Measurements from ENCODE around the gene FBXL12. TPM values are rescaled to one million over a fixed set of nuclear protein-coding genes. Genes with fewer than 3 reads are reported as not detected.

FBXL12 gene
- total and polyA plus RNA-seq, 12 donors: 10.5 to 19.5 (median 11.9) TPM

DNA sequence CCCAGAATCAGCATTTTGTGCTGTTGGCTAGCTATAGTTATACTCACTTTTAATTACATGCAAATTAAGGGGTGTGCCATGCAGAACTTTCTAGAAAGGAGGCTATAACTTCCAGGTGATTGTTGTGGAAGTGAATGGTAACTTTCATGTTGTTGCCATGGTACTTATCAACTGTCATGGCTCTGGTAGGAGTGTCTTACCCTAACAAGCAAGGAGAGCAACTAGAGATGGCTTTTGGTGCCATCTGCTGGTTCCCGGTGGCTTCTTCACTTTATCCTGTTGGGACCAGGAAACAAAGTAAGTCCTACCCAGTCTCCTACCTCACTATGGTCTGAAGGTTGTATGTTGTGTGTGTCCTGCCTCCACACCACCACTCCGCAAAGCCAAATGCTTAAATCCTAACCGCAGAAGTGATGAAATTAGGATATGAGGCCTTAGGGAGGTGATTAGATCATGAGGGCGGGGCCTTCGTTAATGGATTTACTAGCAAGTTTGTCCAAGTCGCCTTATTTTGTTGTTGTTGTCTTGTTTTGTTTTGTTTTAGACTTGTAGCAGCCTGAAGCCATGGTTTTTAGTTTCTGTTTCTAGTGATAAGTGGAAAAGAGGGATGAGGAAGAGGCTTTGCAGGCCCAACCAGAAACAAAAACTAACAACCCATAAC lies 22.6 kb downstream of the FBXL12 start:
- no peaks in the 10 kb centered on the region for H3K27me3 ChIP-seq
- WGBS, 2 donors: 49 to 50% methylated on average over 6 of the region's 6 CpGs
- TF ChIP-seq, protein P1, sequence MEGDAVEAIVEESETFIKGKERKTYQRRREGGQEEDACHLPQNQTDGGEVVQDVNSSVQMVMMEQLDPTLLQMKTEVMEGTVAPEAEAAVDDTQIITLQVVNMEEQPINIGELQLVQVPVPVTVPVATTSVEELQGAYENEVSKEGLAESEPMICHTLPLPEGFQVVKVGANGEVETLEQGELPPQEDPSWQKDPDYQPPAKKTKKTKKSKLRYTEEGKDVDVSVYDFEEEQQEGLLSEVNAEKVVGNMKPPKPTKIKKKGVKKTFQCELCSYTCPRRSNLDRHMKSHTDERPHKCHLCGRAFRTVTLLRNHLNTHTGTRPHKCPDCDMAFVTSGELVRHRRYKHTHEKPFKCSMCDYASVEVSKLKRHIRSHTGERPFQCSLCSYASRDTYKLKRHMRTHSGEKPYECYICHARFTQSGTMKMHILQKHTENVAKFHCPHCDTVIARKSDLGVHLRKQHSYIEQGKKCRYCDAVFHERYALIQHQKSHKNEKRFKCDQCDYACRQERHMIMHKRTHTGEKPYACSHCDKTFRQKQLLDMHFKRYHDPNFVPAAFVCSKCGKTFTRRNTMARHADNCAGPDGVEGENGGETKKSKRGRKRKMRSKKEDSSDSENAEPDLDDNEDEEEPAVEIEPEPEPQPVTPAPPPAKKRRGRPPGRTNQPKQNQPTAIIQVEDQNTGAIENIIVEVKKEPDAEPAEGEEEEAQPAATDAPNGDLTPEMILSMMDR (IDR thresholded peaks at IDR 0.05): peak; percentile 61 to 90 (median 82)
- no peaks in the 10 kb centered on the region for H3K36me3 ChIP-seq
- DNase-seq: peak; percentile 60 to 89
- H3K4me3 ChIP-seq: no peak overlapping the region
- H3K9me3 ChIP-seq: no peaks in the 10 kb centered on the region
- peak overlapping the region in 1 of 10 donors; percentile 11 for H3K27ac ChIP-seq
- intact Hi-C loops (cut with DNase I): loop anchor here (1.0 to 10.0 kb wide), 17 partner anchors 18 to 961 kb away; partner anchors contain the start of genes ZNF121 (in 3 of the 10), ZNF317 (in 3 of the 10), MBD3L1 (in 1 of the 10) and ZNF266 (in 1 of the 10)
- peak in 6 of 8 donors; percentile 10 to 37 (median 31) for ATAC-seq
- peaks cover 0 to 17% (median 3%) of the 10 kb centered on the region in 9 donors for H3K4me1 ChIP-seq

GRCh38 chr19:9793071-9793591 lies 25.7 kb downstream of the FBXL12 start:
- peak; percentile 7 to 19 (median 10) for ATAC-seq
- intact Hi-C loops (cut with DNase I): loop anchor here in 9 of 10 donors (2.0 to 10.0 kb wide), 13 partner anchors 26 to 958 kb away; partner anchors contain the start of genes FBXL12 (in 3 of the 9), ZNF317 (in 3 of the 9), ZNF561 (in 3 of the 9) and ZNF121 (in 2 of the 9)

DNA sequence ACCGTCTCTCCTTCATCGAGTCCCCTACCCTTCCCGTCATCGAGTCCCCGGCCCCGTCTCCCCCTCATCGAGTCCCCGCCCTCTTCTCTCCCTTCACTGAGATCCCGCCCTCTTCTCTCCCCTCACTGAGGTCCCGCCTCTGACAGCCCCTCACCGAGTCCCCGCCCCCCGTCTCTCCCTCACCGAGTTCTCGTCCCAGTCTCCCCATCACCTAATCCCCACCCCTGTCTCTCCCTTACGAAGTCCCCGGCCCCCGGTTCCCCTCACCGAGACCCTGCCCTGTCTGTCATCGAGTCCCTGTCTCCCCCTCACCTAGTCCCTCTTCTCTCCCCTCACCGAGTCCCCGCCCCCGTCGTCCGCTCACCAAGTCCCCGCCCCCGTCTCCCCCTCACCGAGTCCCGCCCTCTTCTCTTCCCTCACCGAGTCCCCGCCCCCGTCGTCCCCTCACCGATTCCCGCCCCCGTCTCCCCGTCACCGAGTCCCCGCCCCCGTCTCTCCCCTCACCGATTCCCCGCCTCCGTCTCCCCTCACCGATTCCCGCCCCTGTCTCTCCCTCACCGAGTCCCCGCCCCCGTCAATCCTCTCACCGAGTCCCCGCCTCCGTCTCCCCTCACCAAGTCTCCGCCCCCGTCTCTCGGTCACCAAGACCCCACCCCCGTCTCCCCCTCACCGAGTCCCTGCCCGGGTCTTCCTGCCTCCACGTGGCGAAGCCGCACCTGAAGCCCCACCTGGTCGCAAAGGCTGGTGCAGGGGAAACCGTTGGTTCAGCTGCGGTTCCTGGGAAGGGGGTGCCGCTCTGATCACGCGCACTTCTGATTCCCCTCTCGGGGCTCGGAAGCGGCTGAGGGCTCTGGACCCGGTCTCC lies 26.4 kb downstream of the FBXL12 start:
- no peaks in the 10 kb centered on the region for H3K27me3 ChIP-seq
- DNase-seq: peak; percentile 91 to 95
- peak overlapping the region; percentile 70 to 90 (median 85) for H3K27ac ChIP-seq
- TF ChIP-seq, protein P1 (IDR thresholded peaks at IDR 0.05): no peak
- H3K36me3 ChIP-seq: no peaks in the 10 kb centered on the region
- no peaks in the 10 kb centered on the region for H3K9me3 ChIP-seq
- peaks cover 0 to 35% (median 16%) of the 10 kb centered on the region in 9 donors for H3K4me1 ChIP-seq
- peak overlapping the region; percentile 48 to 75 (median 69) for H3K4me3 ChIP-seq
- 3 to 5% methylated on average over 64 to 70 of the region's 70 CpGs for WGBS, 2 donors
- peak; percentile 77 to 87 (median 82) for ATAC-seq
- intact Hi-C loops (cut with DNase I): loop anchor here in 9 of 10 donors (1.0 to 10.0 kb wide), 14 partner anchors 26 to 958 kb away; partner anchors contain the start of genes FBXL12 (in 4 of the 9), ZNF317 (in 3 of the 9), ZNF561 (in 3 of the 9) and ZNF121 (in 2 of the 9)

More at GRCh38 chr19:9793071-9793591, 25.7 kb downstream of the FBXL12 start:
- peaks cover 0 to 35% (median 16%) of the 10 kb centered on the region in 9 donors for H3K4me1 ChIP-seq
- peak; percentile 55 to 63 for DNase-seq
- WGBS, 2 donors: 15 to 17% methylated on average over 36 of the region's 36 CpGs
- H3K27me3 ChIP-seq: no peaks in the 10 kb centered on the region
- peak overlapping the region; percentile 48 to 75 (median 69) for H3K4me3 ChIP-seq
- H3K9me3 ChIP-seq: no peaks in the 10 kb centered on the region
- TF ChIP-seq, protein P1 (IDR thresholded peaks at IDR 0.05): no peak
- H3K27ac ChIP-seq: peak overlapping the region; percentile 38 to 90 (median 84)
- H3K36me3 ChIP-seq: no peaks in the 10 kb centered on the region

Measured in heart right ventricle (tissue), 16 donors.